ENCODE data around the gene KRTAP5-10.
"Not testable (repeated sequence)": the region's sequence is repeated elsewhere in the genome, so short reads cannot be mapped to it uniquely, and the experiment has no call there.

DNA sequence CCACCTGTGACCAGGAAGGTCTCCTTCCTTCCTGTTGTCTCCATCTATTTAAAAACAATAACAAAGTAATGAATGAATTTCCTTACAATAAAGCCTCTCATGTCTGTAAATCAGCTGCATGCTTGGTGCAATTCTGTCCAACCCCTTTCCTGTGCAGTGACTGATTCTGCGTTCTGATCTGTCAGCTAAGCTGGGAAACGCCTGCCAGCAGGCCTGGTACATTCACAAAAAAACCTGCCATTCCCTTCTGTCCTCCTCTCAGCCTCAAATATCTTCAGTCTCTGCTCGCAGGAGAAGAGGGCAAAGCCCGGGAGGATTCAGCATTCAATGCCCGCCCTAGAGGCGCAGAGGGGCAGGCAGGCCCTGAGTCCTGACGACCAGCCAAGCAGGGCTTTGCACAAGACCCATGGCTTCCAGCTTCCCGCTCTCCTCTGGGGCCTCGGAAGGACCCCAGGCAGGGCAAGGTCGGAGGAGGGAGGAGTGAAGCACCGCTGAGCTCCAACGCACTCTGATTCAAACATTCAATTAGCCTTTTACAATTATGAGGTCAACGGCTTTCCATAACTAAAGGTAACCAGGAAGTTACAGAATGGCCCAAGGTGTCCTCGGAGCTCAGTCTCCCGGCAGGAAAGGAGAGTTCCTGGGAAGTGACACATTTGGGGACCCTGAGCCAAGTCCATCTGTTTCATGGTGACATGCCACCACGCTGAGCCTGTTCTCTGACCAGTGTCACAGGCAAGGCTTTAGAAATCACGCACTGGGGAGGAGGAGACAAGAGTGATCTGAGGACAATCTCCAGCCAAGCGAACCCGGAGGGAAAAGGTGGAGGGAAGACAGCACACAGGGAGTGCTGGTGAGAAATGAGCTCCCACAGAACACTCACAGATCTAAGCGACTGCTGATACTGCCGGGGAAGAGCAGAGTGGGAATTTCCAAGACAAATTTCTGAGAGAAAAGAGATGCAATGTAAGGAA is 1.6 kb downstream of the KRTAP5-10 start:
- TF ChIP-seq, protein P1, sequence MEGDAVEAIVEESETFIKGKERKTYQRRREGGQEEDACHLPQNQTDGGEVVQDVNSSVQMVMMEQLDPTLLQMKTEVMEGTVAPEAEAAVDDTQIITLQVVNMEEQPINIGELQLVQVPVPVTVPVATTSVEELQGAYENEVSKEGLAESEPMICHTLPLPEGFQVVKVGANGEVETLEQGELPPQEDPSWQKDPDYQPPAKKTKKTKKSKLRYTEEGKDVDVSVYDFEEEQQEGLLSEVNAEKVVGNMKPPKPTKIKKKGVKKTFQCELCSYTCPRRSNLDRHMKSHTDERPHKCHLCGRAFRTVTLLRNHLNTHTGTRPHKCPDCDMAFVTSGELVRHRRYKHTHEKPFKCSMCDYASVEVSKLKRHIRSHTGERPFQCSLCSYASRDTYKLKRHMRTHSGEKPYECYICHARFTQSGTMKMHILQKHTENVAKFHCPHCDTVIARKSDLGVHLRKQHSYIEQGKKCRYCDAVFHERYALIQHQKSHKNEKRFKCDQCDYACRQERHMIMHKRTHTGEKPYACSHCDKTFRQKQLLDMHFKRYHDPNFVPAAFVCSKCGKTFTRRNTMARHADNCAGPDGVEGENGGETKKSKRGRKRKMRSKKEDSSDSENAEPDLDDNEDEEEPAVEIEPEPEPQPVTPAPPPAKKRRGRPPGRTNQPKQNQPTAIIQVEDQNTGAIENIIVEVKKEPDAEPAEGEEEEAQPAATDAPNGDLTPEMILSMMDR (IDR thresholded peaks at IDR 0.05 in 2 of 3, conservative IDR thresholded peaks at IDR 0.05 in 1 of 3; ENCODE audit: borderline replicate concordance in 1 of 3, insufficient read depth in 1 of 3, low read depth in 2 of 3, low read length in 2 of 3), result not testable (repeated sequence)
- not testable (repeated sequence) for TF ChIP-seq YY1 (IDR thresholded peaks at IDR 0.05; ENCODE audit: extremely low read depth, insufficient replicate concordance, low read depth, low read length); POLR2A (IDR thresholded peaks at IDR 0.05; ENCODE audit: borderline replicate concordance, extremely low read depth, insufficient read depth, insufficient read length); EZH2phosphoT487 (IDR thresholded peaks at IDR 0.05; ENCODE audit: borderline replicate concordance); RAD21 (IDR thresholded peaks at IDR 0.05; ENCODE audit: low read depth); POLR2AphosphoS5 (IDR thresholded peaks at IDR 0.05; ENCODE audit: low read depth, low read length); REST (IDR thresholded peaks at IDR 0.05; ENCODE audit: low read depth); EZH2 (IDR thresholded peaks at IDR 0.05); ATF3 (IDR thresholded peaks at IDR 0.05); JUND (IDR thresholded peaks at IDR 0.05); EGR1 (IDR thresholded peaks at IDR 0.05; ENCODE audit: low read depth)

Data from HCT116 (cell line).